ENCODE results near the gene TECPR2. TPM values are rescaled to one million over a fixed set of nuclear protein-coding genes. Genes with fewer than 3 reads are reported as not detected.

The TECPR2 gene
- total RNA-seq, 3 donors from 2014 or later (not counting 1 experiment from before 2014, with no cell fraction given) = 10.8 to 18.6 (median 15.3) TPM

DNA sequence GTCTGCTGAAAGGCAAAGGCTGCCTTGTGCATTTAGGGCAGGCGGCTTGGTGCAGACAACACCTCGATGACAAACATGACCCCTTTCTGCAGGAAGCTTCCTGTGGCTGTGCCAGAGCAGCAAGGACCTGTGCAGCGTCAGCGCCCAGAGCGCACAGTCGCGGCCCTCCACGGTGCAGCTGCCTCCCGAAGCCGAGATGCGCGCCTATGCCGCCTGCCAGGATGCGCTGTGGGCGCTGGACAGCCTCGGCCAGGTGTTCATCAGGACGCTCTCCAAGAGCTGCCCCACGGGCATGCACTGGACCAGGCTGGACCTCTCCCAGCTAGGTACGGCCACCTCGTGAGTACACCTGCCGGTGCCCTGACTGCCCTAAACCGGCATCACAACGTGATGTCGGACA, 89.6 kb downstream of the TECPR2 start:
- DNase-seq = no peak
- H3K27me3 ChIP-seq (ENCODE audit: control insufficient read depth, insufficient read depth, low read length) = no peaks in the 10 kb centered on the region
- H3K4me1 ChIP-seq (ENCODE audit: control insufficient read depth, insufficient read depth, low read length) = no peaks in the 10 kb centered on the region
- H3K27ac Mint-ChIP-seq = no peak overlapping the region
- no peaks in the 10 kb centered on the region for H3K27me3 Mint-ChIP-seq (ENCODE audit: low read depth in 2 of 2)
- intact Hi-C loops (cut with micrococcal nuclease) = no loop called here
- TF ChIP-seq, protein P1, sequence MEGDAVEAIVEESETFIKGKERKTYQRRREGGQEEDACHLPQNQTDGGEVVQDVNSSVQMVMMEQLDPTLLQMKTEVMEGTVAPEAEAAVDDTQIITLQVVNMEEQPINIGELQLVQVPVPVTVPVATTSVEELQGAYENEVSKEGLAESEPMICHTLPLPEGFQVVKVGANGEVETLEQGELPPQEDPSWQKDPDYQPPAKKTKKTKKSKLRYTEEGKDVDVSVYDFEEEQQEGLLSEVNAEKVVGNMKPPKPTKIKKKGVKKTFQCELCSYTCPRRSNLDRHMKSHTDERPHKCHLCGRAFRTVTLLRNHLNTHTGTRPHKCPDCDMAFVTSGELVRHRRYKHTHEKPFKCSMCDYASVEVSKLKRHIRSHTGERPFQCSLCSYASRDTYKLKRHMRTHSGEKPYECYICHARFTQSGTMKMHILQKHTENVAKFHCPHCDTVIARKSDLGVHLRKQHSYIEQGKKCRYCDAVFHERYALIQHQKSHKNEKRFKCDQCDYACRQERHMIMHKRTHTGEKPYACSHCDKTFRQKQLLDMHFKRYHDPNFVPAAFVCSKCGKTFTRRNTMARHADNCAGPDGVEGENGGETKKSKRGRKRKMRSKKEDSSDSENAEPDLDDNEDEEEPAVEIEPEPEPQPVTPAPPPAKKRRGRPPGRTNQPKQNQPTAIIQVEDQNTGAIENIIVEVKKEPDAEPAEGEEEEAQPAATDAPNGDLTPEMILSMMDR (IDR thresholded peaks at IDR 0.05) = no peak
- no peak overlapping the region for H3K27ac ChIP-seq (ENCODE audit: low read length)
- 96% methylated on average over 24 of the region's 24 CpGs for WGBS (ENCODE audit: insufficient coverage)
- peaks cover 20% of the 10 kb centered on the region for H3K36me3 ChIP-seq (ENCODE audit: control insufficient read depth, insufficient read depth, low read length)
- no peaks in the 10 kb centered on the region for H3K4me1 Mint-ChIP-seq
- H3K4me3 Mint-ChIP-seq = no peak overlapping the region
- no peak overlapping the region for H3K4me3 ChIP-seq (ENCODE audit: low read length)
- no peak for ATAC-seq
- H3K9me3 ChIP-seq (ENCODE audit: control insufficient read depth, insufficient read depth, low read length) = no peaks in the 10 kb centered on the region
- no peaks in the 10 kb centered on the region for H3K9me3 Mint-ChIP-seq
- H3K36me3 Mint-ChIP-seq = no peaks in the 10 kb centered on the region

GRCh38 chr14:102454711-102455110, 92.0 kb downstream of the TECPR2 start:
- no peak overlapping the region for H3K4me3 ChIP-seq (ENCODE audit: low read length)
- peaks cover 20% of the 10 kb centered on the region for H3K36me3 ChIP-seq (ENCODE audit: control insufficient read depth, insufficient read depth, low read length)
- WGBS (ENCODE audit: insufficient coverage) = 80% methylated on average over 5 of the region's 5 CpGs
- H3K36me3 Mint-ChIP-seq = no peaks in the 10 kb centered on the region
- H3K27me3 ChIP-seq (ENCODE audit: control insufficient read depth, insufficient read depth, low read length) = no peaks in the 10 kb centered on the region
- TF ChIP-seq, protein P1 (IDR thresholded peaks at IDR 0.05) = no peak
- no peaks in the 10 kb centered on the region for H3K27me3 Mint-ChIP-seq (ENCODE audit: low read depth in 2 of 2)
- intact Hi-C loops (cut with micrococcal nuclease) = no loop called here
- no peak overlapping the region for H3K27ac Mint-ChIP-seq
- H3K4me1 Mint-ChIP-seq = no peaks in the 10 kb centered on the region
- H3K4me3 Mint-ChIP-seq = no peak overlapping the region
- DNase-seq (no peak), ATAC-seq (no peak)
- H3K9me3 Mint-ChIP-seq = no peaks in the 10 kb centered on the region
- no peak overlapping the region for H3K27ac ChIP-seq (ENCODE audit: low read length)
- no peaks in the 10 kb centered on the region for H3K4me1 ChIP-seq (ENCODE audit: control insufficient read depth, insufficient read depth, low read length)
- no peaks in the 10 kb centered on the region for H3K9me3 ChIP-seq (ENCODE audit: control insufficient read depth, insufficient read depth, low read length)

DNA sequence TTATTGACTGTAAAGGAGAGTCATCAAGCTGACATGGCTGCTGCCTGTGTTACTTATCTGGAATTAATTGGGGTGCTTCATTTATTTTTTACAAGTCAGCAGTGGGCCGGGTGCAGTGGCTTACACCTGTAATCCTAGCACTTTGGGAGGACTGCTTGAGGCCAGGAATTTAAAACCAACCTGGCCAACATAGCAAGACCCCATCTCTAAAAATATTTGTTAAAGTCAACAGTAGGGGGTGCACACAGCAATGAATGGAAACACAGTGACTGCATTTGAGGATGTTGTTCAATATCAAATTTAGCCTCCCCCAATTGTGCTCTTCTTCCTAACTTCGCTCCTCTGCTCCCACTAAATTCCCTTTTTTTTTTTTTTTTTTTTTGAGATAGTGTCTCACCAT, 94.8 kb downstream of the TECPR2 start:
- no peaks in the 10 kb centered on the region for H3K27me3 Mint-ChIP-seq (ENCODE audit: low read depth in 2 of 2)
- no peak overlapping the region for H3K4me3 ChIP-seq (ENCODE audit: low read length)
- DNase-seq (no peak), ATAC-seq (no peak)
- 96% methylated on average over 2 of the region's 2 CpGs for WGBS (ENCODE audit: insufficient coverage)
- H3K4me1 Mint-ChIP-seq = peaks cover 5 to 11% of the 10 kb centered on the region in 2 donors
- TF ChIP-seq, protein P1 (IDR thresholded peaks at IDR 0.05) = no peak
- H3K4me3 Mint-ChIP-seq = no peak overlapping the region
- intact Hi-C loops (cut with micrococcal nuclease) = no loop called here
- H3K27ac Mint-ChIP-seq = no peak overlapping the region
- no peaks in the 10 kb centered on the region for H3K9me3 ChIP-seq (ENCODE audit: control insufficient read depth, insufficient read depth, low read length)
- peaks cover 5% of the 10 kb centered on the region for H3K36me3 ChIP-seq (ENCODE audit: control insufficient read depth, insufficient read depth, low read length)
- peaks cover 7% of the 10 kb centered on the region for H3K36me3 Mint-ChIP-seq
- H3K27me3 ChIP-seq (ENCODE audit: control insufficient read depth, insufficient read depth, low read length) = no peaks in the 10 kb centered on the region
- no peaks in the 10 kb centered on the region for H3K4me1 ChIP-seq (ENCODE audit: control insufficient read depth, insufficient read depth, low read length)
- no peak overlapping the region for H3K27ac ChIP-seq (ENCODE audit: low read length)
- no peaks in the 10 kb centered on the region for H3K9me3 Mint-ChIP-seq

All from natural killer cell (primary cell).